H1 (cell line): ENCODE results near the gene SLC2A8. TPM values are rescaled to one million over a fixed set of nuclear protein-coding genes. Genes with fewer than 3 reads are reported as not detected.

Experiments
- CBX8 ChIP-seq: fragments of 300-800, 300-1000 bp; sonication (generic); IDR thresholded peaks from 2 replicates; pipeline ENCODE4 v1.7.1; 2016; ENCODE audit warnings: low read depth, low read length, borderline replicate concordance
- JUN ChIP-seq: IDR thresholded peaks from 2 replicates; pipeline ENCODE4 v1.6.1; 2011; ENCODE audit warnings: low read depth, mild to moderate bottlenecking, improper control_type of control experiment, low read length
- SRF ChIP-seq: IDR thresholded peaks from 2 replicates; pipeline ENCODE4 v1.6.1; 2011; ENCODE audit warnings: mild to moderate bottlenecking, low read depth, low read length, moderate library complexity
- TBP ChIP-seq: IDR thresholded peaks from 2 replicates; pipeline ENCODE4 v1.6.1; 2011; ENCODE audit warnings: low read depth, low read length, improper control_type of control experiment
- polyA plus RNA-seq, 7 experiments: library from polyadenylated mRNA; depleted of rRNA in 3 of 7; stranded (reverse) in 5 of 7; unstranded in 2 of 7; fragments of >200 nt in 5 of 7; fragments of 200-250 nt in 2 of 7; gene quantifications; 1 replicate in 5 of 7; 2 replicates in 1 of 7; 4 replicates in 1 of 7; pipeline versions ENCODE4 v1.2.1 to v1.2.3, GENCODE V29; 2011 to 2013; ENCODE audit warnings: missing spikeins in 2 of 7, mixed read lengths in 2 of 7
- total RNA-seq: library from RNA; stranded (reverse); fragmentation: NEBNext Ultra II Directional; extraction: Animal tissue kit (Norgen Biotek cat#: 25700); gene quantifications from 2 replicates; pipeline ENCODE4 v1.2.1, GENCODE V29; 2021
- TF ChIP-seq, protein P1 (sequence below): fragments of 300-600 bp; sonication (generic); IDR thresholded peaks from 2 replicates; pipeline ENCODE4 v1.7.1; 2012; ENCODE audit warnings: low read length, moderate library complexity, mild to moderate bottlenecking, inconsistent platforms; ENCODE audit not compliant: insufficient replicate concordance

The SLC2A8 gene
- total and polyA plus RNA-seq, 2 of the 8 experiments (the other 6 are each of a cell fraction or from before 2014, with no cell fraction given) = 24.6 to 36.4 TPM

GRCh38 chr9:127405344-127406125 is 8.6 kb downstream of the SLC2A8 start (continued):
- no peak for TF ChIP-seq SRF
- no peak for TF ChIP-seq CBX8
- no peak for TF ChIP-seq TBP
- no peak for TF ChIP-seq JUN
- TF ChIP-seq, protein P1, sequence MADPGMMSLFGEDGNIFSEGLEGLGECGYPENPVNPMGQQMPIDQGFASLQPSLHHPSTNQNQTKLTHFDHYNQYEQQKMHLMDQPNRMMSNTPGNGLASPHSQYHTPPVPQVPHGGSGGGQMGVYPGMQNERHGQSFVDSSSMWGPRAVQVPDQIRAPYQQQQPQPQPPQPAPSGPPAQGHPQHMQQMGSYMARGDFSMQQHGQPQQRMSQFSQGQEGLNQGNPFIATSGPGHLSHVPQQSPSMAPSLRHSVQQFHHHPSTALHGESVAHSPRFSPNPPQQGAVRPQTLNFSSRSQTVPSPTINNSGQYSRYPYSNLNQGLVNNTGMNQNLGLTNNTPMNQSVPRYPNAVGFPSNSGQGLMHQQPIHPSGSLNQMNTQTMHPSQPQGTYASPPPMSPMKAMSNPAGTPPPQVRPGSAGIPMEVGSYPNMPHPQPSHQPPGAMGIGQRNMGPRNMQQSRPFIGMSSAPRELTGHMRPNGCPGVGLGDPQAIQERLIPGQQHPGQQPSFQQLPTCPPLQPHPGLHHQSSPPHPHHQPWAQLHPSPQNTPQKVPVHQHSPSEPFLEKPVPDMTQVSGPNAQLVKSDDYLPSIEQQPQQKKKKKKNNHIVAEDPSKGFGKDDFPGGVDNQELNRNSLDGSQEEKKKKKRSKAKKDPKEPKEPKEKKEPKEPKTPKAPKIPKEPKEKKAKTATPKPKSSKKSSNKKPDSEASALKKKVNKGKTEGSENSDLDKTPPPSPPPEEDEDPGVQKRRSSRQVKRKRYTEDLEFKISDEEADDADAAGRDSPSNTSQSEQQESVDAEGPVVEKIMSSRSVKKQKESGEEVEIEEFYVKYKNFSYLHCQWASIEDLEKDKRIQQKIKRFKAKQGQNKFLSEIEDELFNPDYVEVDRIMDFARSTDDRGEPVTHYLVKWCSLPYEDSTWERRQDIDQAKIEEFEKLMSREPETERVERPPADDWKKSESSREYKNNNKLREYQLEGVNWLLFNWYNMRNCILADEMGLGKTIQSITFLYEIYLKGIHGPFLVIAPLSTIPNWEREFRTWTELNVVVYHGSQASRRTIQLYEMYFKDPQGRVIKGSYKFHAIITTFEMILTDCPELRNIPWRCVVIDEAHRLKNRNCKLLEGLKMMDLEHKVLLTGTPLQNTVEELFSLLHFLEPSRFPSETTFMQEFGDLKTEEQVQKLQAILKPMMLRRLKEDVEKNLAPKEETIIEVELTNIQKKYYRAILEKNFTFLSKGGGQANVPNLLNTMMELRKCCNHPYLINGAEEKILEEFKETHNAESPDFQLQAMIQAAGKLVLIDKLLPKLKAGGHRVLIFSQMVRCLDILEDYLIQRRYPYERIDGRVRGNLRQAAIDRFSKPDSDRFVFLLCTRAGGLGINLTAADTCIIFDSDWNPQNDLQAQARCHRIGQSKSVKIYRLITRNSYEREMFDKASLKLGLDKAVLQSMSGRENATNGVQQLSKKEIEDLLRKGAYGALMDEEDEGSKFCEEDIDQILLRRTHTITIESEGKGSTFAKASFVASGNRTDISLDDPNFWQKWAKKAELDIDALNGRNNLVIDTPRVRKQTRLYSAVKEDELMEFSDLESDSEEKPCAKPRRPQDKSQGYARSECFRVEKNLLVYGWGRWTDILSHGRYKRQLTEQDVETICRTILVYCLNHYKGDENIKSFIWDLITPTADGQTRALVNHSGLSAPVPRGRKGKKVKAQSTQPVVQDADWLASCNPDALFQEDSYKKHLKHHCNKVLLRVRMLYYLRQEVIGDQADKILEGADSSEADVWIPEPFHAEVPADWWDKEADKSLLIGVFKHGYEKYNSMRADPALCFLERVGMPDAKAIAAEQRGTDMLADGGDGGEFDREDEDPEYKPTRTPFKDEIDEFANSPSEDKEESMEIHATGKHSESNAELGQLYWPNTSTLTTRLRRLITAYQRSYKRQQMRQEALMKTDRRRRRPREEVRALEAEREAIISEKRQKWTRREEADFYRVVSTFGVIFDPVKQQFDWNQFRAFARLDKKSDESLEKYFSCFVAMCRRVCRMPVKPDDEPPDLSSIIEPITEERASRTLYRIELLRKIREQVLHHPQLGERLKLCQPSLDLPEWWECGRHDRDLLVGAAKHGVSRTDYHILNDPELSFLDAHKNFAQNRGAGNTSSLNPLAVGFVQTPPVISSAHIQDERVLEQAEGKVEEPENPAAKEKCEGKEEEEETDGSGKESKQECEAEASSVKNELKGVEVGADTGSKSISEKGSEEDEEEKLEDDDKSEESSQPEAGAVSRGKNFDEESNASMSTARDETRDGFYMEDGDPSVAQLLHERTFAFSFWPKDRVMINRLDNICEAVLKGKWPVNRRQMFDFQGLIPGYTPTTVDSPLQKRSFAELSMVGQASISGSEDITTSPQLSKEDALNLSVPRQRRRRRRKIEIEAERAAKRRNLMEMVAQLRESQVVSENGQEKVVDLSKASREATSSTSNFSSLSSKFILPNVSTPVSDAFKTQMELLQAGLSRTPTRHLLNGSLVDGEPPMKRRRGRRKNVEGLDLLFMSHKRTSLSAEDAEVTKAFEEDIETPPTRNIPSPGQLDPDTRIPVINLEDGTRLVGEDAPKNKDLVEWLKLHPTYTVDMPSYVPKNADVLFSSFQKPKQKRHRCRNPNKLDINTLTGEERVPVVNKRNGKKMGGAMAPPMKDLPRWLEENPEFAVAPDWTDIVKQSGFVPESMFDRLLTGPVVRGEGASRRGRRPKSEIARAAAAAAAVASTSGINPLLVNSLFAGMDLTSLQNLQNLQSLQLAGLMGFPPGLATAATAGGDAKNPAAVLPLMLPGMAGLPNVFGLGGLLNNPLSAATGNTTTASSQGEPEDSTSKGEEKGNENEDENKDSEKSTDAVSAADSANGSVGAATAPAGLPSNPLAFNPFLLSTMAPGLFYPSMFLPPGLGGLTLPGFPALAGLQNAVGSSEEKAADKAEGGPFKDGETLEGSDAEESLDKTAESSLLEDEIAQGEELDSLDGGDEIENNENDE = no peak
- TF ChIP-seq, all 59 proteins: peak for 0
